ENCODE measurements around the gene IBA57. TPM values are rescaled to one million over a fixed set of nuclear protein-coding genes. Genes with fewer than 3 reads are reported as not detected.

Gene IBA57
- total RNA-seq, 2 experiments from 2014 or later: 9.1 to 9.9 TPM

DNA sequence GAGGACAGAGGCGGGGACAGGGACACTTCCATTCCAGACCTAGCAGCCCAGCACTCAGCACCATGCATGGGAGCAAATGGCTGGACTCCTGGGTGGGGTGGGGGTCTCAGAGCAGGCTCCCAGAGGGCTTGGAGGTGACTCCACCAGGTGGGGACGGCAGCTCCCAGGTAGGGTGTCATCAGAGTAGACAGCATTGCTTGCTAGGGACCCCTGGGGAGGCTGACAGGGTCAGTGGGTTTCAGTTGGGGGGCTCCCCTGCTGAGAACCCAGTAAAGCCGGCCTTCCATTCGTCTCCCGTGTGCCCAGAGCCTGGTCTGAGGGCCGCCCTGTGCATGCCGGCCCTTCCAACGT lies 20.6 kb upstream of the IBA57 start:
- Histone ChIP-seq H3K79me2 (ENCODE audit: insufficient read depth, low read depth, low read length) (peaks cover 47% of the 10 kb centered on the region), H3K9me3 (ENCODE audit: low read length) (no peaks in the 10 kb centered on the region), H3K9me2 (ENCODE audit: insufficient read depth, low read length) (no peaks in the 10 kb centered on the region), H4K20me1 (ENCODE audit: insufficient read depth, low read length) (peaks cover 16% of the 10 kb centered on the region; the same call in 1 of the 2 replicates), H2AFZ (ENCODE audit: low read length) (no peak overlapping the region), H3K4me1 (ENCODE audit: insufficient read depth, low read length, poor library complexity, severe bottlenecking) (peaks cover 52% of the 10 kb centered on the region), H3K27ac (ENCODE audit: low read depth, low read length, poor library complexity, severe bottlenecking) (no peak overlapping the region), H3K4me2 (ENCODE audit: low read length) (no peak overlapping the region), H3K4me3 (ENCODE audit: low read depth, low read length, poor library complexity, severe bottlenecking) (no peak overlapping the region), H3K36me3 (ENCODE audit: insufficient read depth, low read length) (peaks cover 50% of the 10 kb centered on the region)
- no peak for DNase-seq (ENCODE audit: low spot score)
- TF ChIP-seq EZH2phosphoT487 (IDR thresholded peaks at IDR 0.05; ENCODE audit: borderline replicate concordance, low read depth, low read length): no peak
- no peak for TF ChIP-seq CTCF (conservative IDR thresholded peaks at IDR 0.05; ENCODE audit: low read length)
- intact Hi-C loops (cut with micrococcal nuclease; ENCODE audit: unreplicated experiment): no loop called here
- ChIA-PET CTCF (ENCODE audit: unreplicated experiment) (interaction anchor here (0.6 kb wide), 1 partner anchor 20 kb away, joined by 3 read pairs; no protein-coding TSS in a partner anchor), POLR2A (no interaction called here)
- no TSS peak for BruUV-seq (replicated peaks)

DNA sequence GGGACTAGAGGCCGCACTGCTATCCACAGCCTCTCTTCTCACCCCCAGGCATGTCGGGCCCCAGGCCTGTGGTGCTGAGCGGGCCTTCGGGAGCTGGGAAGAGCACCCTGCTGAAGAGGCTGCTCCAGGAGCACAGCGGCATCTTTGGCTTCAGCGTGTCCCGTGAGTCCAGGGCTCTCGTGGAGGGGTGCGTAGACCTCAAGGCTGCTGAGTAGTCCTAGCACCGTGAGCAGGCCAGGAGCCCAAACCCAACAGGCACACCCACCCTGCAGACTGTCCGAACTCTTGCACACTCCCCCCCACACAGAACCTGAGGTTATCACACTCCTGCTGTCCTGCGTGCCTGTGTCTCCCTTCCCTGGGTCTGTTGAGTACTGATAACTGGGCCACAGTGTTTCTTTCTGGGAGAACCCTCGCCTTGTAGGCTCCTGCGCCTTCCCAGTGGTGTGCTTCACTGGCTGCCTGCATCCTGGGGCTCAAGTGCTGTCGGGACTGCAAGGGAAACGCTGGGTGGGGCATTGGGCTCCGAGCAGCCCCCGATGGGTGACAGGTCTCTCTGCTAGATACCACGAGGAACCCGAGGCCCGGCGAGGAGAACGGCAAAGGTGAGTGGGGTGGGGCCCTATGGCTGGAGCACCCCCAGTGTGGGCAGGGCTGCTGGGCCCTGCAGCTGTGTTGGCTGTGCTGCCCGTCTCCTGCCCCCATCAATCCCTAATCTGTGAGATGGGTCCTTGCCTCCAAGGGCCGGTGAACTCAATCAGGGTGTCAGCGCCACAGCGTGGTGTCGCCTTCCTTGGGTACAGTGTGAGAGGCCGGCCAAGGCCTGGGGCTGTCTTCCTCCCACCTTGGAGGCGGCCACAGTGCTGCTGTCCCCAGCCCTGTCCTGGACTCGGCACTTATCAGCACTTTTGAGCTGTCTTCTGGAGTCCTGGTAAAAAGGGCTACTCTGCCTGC lies 19.9 kb upstream of the IBA57 start:
- intact Hi-C loops (cut with micrococcal nuclease; ENCODE audit: unreplicated experiment): no loop called here
- Histone ChIP-seq H3K27ac (ENCODE audit: low read depth, low read length, poor library complexity, severe bottlenecking) (no peak overlapping the region), H3K4me2 (ENCODE audit: low read length) (no peak overlapping the region), H3K36me3 (ENCODE audit: insufficient read depth, low read length) (peaks cover 53% of the 10 kb centered on the region), H4K20me1 (ENCODE audit: insufficient read depth, low read length) (peaks cover 16% of the 10 kb centered on the region; the same call in 1 of the 2 replicates), H3K9me3 (ENCODE audit: low read length) (no peaks in the 10 kb centered on the region), H3K4me3 (ENCODE audit: low read depth, low read length, poor library complexity, severe bottlenecking) (no peak overlapping the region), H2AFZ (ENCODE audit: low read length) (no peak overlapping the region), H3K9me2 (ENCODE audit: insufficient read depth, low read length) (no peaks in the 10 kb centered on the region), H3K4me1 (ENCODE audit: insufficient read depth, low read length, poor library complexity, severe bottlenecking) (peaks cover 52% of the 10 kb centered on the region), H3K79me2 (ENCODE audit: insufficient read depth, low read depth, low read length) (peaks cover 42% of the 10 kb centered on the region)
- ChIA-PET CTCF (ENCODE audit: unreplicated experiment) (no interaction called here), POLR2A (no interaction called here)
- no TSS peak for BruUV-seq (replicated peaks)
- no peak for DNase-seq (ENCODE audit: low spot score)
- no peak for TF ChIP-seq CTCF (conservative IDR thresholded peaks at IDR 0.05; ENCODE audit: low read length)
- TF ChIP-seq EZH2phosphoT487 (IDR thresholded peaks at IDR 0.05; ENCODE audit: borderline replicate concordance, low read depth, low read length): no peak
